ENCODE measurements around the gene NMRK1. TPM values are rescaled to one million over a fixed set of nuclear protein-coding genes. Genes with fewer than 3 reads are reported as not detected.

Gene NMRK1
- total RNA-seq, 2 experiments from 2014 or later, result 35.3 to 41.2 TPM

DNA sequence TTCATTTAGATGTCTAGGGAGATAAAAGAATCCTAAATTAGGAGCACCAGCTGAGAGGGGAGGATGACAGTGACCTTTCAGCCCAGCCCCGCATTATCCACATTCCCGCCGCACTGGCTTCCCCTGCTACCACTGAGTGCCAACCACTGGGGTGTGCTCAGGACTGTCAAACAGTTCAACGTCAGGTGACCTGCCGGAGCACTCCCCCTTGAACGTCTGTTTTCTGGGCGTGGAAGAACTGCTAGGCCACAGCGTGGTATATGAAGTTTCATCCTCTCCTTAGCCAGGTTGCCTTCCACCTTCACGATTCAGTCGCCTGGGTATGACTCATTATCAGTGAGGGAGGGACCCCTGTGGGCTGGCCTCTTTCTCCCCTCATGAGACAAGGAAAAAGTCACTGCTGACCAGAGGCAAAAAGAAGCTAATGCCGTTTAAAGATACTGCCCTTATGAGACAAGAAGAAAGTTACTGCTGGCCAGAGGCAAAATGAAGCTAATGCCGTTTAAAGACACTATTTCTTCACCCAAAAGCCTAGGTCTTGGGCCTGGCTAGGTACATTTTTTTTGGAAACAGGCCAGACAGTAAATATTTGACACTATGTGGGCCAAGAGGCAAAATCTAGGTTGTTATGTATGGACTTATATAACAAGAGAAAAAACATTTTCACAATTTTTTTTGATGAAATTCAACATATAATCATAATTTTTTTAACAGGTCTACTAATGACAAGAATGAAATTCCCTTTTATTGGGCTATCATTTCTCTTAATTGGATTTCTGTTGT lies 4.6 kb downstream of the NMRK1 start:
- intact Hi-C loops (cut with micrococcal nuclease), result no loop called here
- DNase-seq, result peak; percentile 49
- Mint-ChIP-seq H3K36me3 (peaks cover 27% of the 10 kb centered on the region), H3K4me1 (ENCODE audit: low read depth) (peaks cover 31% of the 10 kb centered on the region), H3K27ac (no peak overlapping the region), H3K27me3 (no peaks in the 10 kb centered on the region), H3K9me3 (no peaks in the 10 kb centered on the region), H3K4me3 (no peak overlapping the region)
- ChIA-PET POLR2A (no interaction called here), CTCF (interaction anchor here (0.9 to 1.1 kb wide), 4 partner anchors 8 to 306 kb away, joined by 3 read pairs; no protein-coding TSS in a partner anchor)

- Mint-ChIP-seq H3K27ac (no peak overlapping the region), H3K4me3 (no peak overlapping the region), H3K9me3 (no peaks in the 10 kb centered on the region), H3K36me3 (peaks cover 26% of the 10 kb centered on the region), H3K27me3 (no peaks in the 10 kb centered on the region), H3K4me1 (ENCODE audit: low read depth) (peaks cover 32% of the 10 kb centered on the region)
- no peak for DNase-seq
- intact Hi-C loops (cut with micrococcal nuclease), result no loop called here
- ChIA-PET POLR2A (no interaction called here), CTCF (interaction anchor here (1.1 to 2.1 kb wide), 2 partner anchors 53 to 308 kb away, joined by 3 to 9 read pairs; no protein-coding TSS in a partner anchor)
Observed at GRCh38 chr9:75081632-75082031, 6.3 kb downstream of the NMRK1 start.

DNA sequence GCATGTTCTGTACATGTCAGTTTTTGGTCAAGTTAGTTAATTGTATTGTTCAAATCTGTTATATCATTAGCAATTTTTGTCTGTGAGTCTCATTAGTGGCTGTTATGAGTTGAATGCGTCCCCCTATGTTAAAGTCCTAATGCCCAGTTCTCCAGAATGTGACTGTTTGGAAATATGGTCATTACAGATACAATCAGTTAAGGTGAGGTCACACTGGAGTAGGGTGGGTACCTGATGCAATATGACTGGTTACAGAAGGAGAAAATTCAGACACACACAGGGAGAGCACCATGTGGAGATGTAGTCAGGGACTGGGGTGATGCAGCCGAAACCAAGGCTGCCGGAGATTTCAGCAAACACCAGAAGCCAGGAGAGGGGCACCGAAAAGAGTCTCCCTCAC lies 15.1 kb downstream of the NMRK1 start:
- H3K36me3 Mint-ChIP-seq, result peaks cover 22% of the 10 kb centered on the region
- DNase-seq, result no peak
- no peaks in the 10 kb centered on the region for H3K27me3 Mint-ChIP-seq
- peaks cover 29% of the 10 kb centered on the region for H3K4me1 Mint-ChIP-seq (ENCODE audit: low read depth)
- H3K4me3 Mint-ChIP-seq, result no peak overlapping the region
- no peak overlapping the region for H3K27ac Mint-ChIP-seq
- CTCF ChIA-PET, result interaction anchor here (1.1 to 1.9 kb wide), 2 partner anchors 296 to 299 kb away, joined by 3 to 8 read pairs; no protein-coding TSS in a partner anchor
- POLR2A ChIA-PET, result no interaction called here
- H3K9me3 Mint-ChIP-seq, result no peaks in the 10 kb centered on the region
- intact Hi-C loops (cut with micrococcal nuclease), result no loop called here

DNA sequence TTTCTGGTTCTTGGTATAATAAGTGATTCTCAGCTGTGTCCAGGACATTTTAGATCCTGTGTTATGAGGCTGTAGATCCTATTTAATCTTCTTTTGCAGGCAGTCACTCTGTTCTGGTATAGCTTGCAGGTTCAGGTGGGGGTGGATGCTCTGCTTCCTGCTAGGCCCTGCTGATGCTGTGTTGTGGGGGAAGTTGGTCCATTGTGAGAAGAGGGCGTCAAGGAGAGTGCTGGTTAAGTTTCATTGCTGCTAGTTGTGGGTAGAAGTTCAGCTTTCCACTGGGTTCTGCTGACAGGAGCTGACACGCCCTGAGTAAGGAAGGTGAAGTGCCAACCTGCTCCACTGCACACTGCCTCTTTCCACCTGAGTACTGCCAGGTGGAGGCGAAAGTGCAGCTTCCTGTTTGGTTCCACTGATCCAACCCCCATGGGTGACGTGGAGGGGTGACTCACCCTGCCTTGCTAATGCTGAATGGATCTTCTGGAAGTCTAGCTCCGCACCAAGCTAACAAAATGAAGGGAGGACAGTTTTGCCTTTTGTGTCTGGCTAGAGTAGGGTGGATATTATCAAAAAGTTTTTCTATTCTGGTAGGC lies 16.3 kb downstream of the NMRK1 start:
- Mint-ChIP-seq H3K4me3 (no peak overlapping the region), H3K9me3 (no peaks in the 10 kb centered on the region), H3K27me3 (no peaks in the 10 kb centered on the region), H3K36me3 (peaks cover 21% of the 10 kb centered on the region), H3K4me1 (ENCODE audit: low read depth) (peaks cover 27% of the 10 kb centered on the region), H3K27ac (peak overlapping the region; percentile 82)
- DNase-seq, result peak; percentile 86
- intact Hi-C loops (cut with micrococcal nuclease), result loop anchor here (1.0 to 2.0 kb wide), 2 partner anchors 17 to 43 kb away; partner anchors contain the start of genes CARNMT1, NMRK1 and OSTF1
- CTCF ChIA-PET, result interaction anchor here (0.8 to 1.9 kb wide), 4 partner anchors 44 to 298 kb away, joined by 3 to 8 read pairs (median 5); no protein-coding TSS in a partner anchor
- POLR2A ChIA-PET, result interaction anchor here (0.6 to 1.1 kb wide), 4 partner anchors 43 to 120 kb away, joined by 3 to 5 read pairs (median 4); partner anchors contain the start of gene CARNMT1

DNA sequence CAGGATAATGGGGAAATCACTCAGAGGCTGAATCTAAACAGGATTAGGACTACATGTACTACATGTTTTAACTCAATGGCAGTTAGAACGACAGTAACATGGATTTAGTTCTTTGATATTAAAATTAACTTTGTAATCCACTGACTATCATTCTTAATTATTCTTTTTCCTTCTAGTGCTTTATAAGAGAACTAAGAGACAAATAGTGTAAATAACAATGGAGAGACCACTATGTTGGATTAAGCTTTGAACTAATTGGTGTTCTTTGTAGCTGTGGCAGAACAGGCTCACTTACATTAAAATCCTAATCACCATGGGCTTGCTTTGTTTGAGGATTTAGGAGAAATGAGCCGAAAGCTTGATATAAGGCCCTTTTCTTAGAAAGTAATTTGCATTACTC lies 18.8 kb downstream of the NMRK1 start:
- intact Hi-C loops (cut with micrococcal nuclease), result no loop called here
- H3K36me3 Mint-ChIP-seq, result peaks cover 16% of the 10 kb centered on the region
- POLR2A ChIA-PET, result no interaction called here

DNA sequence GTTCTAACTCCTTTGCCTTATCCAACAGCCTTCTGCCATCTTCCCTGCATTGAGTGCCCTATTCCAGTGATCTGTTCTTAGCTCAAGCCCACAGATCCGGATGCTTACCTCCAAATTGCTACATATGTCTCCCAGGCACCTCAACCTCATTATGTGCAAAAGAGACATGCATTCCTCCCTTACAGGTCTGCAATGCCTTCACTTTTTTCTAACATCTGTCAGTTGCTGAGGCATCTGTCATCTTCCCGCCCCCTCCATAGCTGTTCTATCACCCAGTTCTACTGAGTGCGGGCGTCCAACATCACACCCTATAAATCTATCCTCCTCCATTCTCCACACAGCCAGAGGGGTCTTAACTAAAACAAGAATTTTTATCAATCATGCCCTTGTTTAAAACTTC lies 20.1 kb downstream of the NMRK1 start:
- intact Hi-C loops (cut with micrococcal nuclease), result no loop called here
- Mint-ChIP-seq H3K27ac (no peak overlapping the region), H3K27me3 (no peaks in the 10 kb centered on the region), H3K9me3 (no peaks in the 10 kb centered on the region), H3K4me3 (no peak overlapping the region), H3K36me3 (peaks cover 19% of the 10 kb centered on the region), H3K4me1 (ENCODE audit: low read depth) (peaks cover 29% of the 10 kb centered on the region)
- no peak for DNase-seq
- ChIA-PET CTCF (interaction anchor here (1.3 kb wide), 1 partner anchor 293 kb away, joined by 3 read pairs; no protein-coding TSS in a partner anchor), POLR2A (no interaction called here)

More for the DNA sequence above, 18.8 kb downstream of the NMRK1 start:
- Mint-ChIP-seq H3K4me3 (no peak overlapping the region), H3K27ac (no peak overlapping the region), H3K4me1 (ENCODE audit: low read depth) (peaks cover 27% of the 10 kb centered on the region), H3K27me3 (no peaks in the 10 kb centered on the region), H3K9me3 (no peaks in the 10 kb centered on the region)
- CTCF ChIA-PET, result interaction anchor here (1.5 to 1.7 kb wide), 2 partner anchors 40 to 295 kb away, joined by 4 to 8 read pairs; no protein-coding TSS in a partner anchor
- no peak for DNase-seq

DNA sequence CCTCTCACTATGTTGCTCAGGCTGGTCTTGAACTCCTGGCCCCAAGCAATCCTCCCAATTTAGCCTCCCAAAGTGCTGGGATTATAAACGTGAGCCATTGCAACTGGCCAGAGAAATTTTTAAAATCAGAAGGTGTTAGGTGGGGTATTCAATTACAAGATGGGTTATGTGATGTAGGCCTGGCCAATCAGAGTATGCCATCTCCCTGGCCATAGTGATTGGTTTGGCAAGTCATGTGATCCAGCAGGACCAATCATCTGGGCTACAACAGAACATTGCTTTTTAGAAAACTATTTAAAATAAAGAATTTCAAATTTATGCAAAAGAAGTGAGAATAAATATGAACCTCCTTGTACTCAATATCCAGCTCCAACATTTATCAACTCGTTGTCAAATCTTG lies 22.4 kb downstream of the NMRK1 start:
- POLR2A ChIA-PET, result no interaction called here

GRCh38 chr9:75064307-75065025 lies 23.5 kb downstream of the NMRK1 start:
- H3K9me3 Mint-ChIP-seq, result peaks cover 7% of the 10 kb centered on the region
- H3K27me3 Mint-ChIP-seq, result no peaks in the 10 kb centered on the region
- H3K36me3 Mint-ChIP-seq, result peaks cover 27% of the 10 kb centered on the region
- peaks cover 4% of the 10 kb centered on the region for H3K4me1 Mint-ChIP-seq (ENCODE audit: low read depth)
- CTCF ChIA-PET, result interaction anchor here (0.9 to 2.0 kb wide), 5 partner anchors 10 to 290 kb away, joined by 3 to 7 read pairs (median 4); partner anchors contain the start of gene C9orf40
- no peak overlapping the region for H3K4me3 Mint-ChIP-seq
- no peak for DNase-seq
- intact Hi-C loops (cut with micrococcal nuclease), result no loop called here
- POLR2A ChIA-PET, result interaction anchor here (1.1 kb wide), 1 partner anchor 69 kb away, joined by 3 read pairs; no protein-coding TSS in a partner anchor
- no peak overlapping the region for H3K27ac Mint-ChIP-seq

More for the DNA sequence above, 22.4 kb downstream of the NMRK1 start:
- Mint-ChIP-seq H3K27me3 (no peaks in the 10 kb centered on the region), H3K9me3 (no peaks in the 10 kb centered on the region), H3K36me3 (peaks cover 20% of the 10 kb centered on the region), H3K27ac (no peak overlapping the region), H3K4me3 (no peak overlapping the region), H3K4me1 (ENCODE audit: low read depth) (peaks cover 12% of the 10 kb centered on the region)
- no peak for DNase-seq
- intact Hi-C loops (cut with micrococcal nuclease), result no loop called here
- CTCF ChIA-PET, result interaction anchor here (1.1 to 2.0 kb wide), 5 partner anchors 11 to 291 kb away, joined by 3 to 7 read pairs (median 3); no protein-coding TSS in a partner anchor

DNA sequence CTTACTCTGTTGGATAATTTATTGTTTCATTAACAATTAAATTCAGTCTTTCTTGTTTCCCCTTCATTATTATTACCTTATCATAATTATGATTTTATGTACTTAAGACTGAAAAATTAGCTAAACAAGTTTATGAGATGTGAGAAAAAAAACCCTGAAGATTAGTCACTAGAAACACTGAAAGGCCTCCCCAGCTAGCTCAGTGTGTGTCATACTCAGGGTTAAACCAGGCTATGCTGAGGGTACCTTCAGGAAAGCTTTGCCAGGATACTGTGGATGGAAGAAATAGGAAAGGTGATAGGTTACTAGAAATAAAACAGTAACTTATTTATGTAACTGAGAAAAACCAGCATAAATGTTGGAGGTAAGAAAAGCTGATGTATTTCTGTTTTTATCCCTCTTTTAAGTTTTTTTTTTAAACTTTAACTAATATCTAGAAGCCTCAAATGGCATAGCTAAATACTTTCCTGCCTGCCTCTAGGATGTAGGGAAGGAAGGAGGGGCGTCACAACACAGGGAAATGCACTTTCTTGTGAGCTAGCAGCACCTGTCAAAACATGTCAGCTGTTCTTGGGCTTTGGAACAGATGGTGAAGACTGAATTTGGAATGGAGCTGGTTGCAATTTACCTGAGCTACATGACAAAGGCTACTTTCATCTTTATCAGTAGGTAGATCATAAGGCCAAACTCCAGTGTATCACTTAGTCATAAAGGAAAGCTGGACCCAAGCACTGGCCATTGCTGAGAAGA lies 24.2 kb downstream of the NMRK1 start:
- no peak for DNase-seq
- Mint-ChIP-seq H3K36me3 (peaks cover 30% of the 10 kb centered on the region), H3K27me3 (no peaks in the 10 kb centered on the region), H3K4me1 (ENCODE audit: low read depth) (peaks cover 4% of the 10 kb centered on the region), H3K27ac (peak overlapping the region; percentile 56), H3K4me3 (no peak overlapping the region), H3K9me3 (peaks cover 12% of the 10 kb centered on the region)
- POLR2A ChIA-PET, result interaction anchor here (1.1 kb wide), 1 partner anchor 70 kb away, joined by 3 read pairs; no protein-coding TSS in a partner anchor
- intact Hi-C loops (cut with micrococcal nuclease), result no loop called here
- CTCF ChIA-PET, result interaction anchor here (0.9 to 2.0 kb wide), 5 partner anchors 9 to 289 kb away, joined by 3 to 7 read pairs (median 4); partner anchors contain the start of gene C9orf40

- H3K4me3 Mint-ChIP-seq, result no peak overlapping the region
- H3K36me3 Mint-ChIP-seq, result peaks cover 26% of the 10 kb centered on the region
- DNase-seq, result no peak
- no peaks in the 10 kb centered on the region for H3K27me3 Mint-ChIP-seq
- peaks cover 15% of the 10 kb centered on the region for H3K9me3 Mint-ChIP-seq
- CTCF ChIA-PET, result no interaction called here
- POLR2A ChIA-PET, result no interaction called here
- intact Hi-C loops (cut with micrococcal nuclease), result no loop called here
- H3K4me1 Mint-ChIP-seq (ENCODE audit: low read depth), result peaks cover 4% of the 10 kb centered on the region
- H3K27ac Mint-ChIP-seq, result no peak overlapping the region
Observed at GRCh38 chr9:75061169-75061568, 26.8 kb downstream of the NMRK1 start.

- CTCF ChIA-PET, result interaction anchor here (1.3 kb wide), 1 partner anchor 10 kb away, joined by 4 read pairs; no protein-coding TSS in a partner anchor
- Mint-ChIP-seq H3K36me3 (peaks cover 7% of the 10 kb centered on the region), H3K4me1 (ENCODE audit: low read depth) (no peaks in the 10 kb centered on the region), H3K9me3 (peaks cover 9% of the 10 kb centered on the region), H3K27me3 (no peaks in the 10 kb centered on the region), H3K4me3 (no peak overlapping the region), H3K27ac (no peak overlapping the region)
- DNase-seq, result no peak
- intact Hi-C loops (cut with micrococcal nuclease), result no loop called here
- POLR2A ChIA-PET, result interaction anchor here (0.6 kb wide), 1 partner anchor 762 kb away, joined by 5 read pairs; no protein-coding TSS in a partner anchor
Observed at GRCh38 chr9:75054368-75055001, 33.5 kb downstream of the NMRK1 start.
